ENCODE measurements around the gene PLA2G4E. TPM values are rescaled to one million over a fixed set of nuclear protein-coding genes. Genes with fewer than 3 reads are reported as not detected.
A peak's percentile ranks its signal among the peaks of the same experiment; 100 is the strongest.

The PLA2G4E gene
- total RNA-seq, 1 donor from 2014 or later: not detected

DNA sequence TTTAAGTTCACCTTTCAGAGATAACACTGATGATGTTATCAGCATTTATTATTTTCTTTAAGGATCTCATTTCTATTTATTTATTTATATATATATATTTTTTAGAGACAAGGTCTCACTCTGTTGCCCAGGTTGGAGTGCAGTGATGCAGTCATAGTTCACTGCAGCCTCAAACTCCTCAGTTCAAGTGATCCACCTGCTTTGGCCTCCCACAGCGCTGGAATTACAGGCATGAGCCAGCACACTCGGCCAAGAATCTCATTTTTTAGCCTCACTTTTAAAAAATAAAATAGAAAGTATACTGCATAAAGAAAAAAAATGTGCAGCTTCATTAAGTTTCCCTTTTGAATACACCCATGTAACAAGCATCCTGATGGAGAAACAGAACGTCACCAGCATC, 37.9 kb upstream of the PLA2G4E start:
- no peak for DNase-seq
- Histone ChIP-seq H3K9me3 (replicated peaks) (no peaks in the 10 kb centered on the region), H3K36me3 (no peaks in the 10 kb centered on the region), H3K4me3 (no peak overlapping the region), H3K27me3 (ENCODE audit: low read depth) (no peaks in the 10 kb centered on the region), H3K27ac (replicated peaks) (no peak overlapping the region), H3K4me1 (peaks cover 22% of the 10 kb centered on the region)
- TF ChIP-seq, protein P1, sequence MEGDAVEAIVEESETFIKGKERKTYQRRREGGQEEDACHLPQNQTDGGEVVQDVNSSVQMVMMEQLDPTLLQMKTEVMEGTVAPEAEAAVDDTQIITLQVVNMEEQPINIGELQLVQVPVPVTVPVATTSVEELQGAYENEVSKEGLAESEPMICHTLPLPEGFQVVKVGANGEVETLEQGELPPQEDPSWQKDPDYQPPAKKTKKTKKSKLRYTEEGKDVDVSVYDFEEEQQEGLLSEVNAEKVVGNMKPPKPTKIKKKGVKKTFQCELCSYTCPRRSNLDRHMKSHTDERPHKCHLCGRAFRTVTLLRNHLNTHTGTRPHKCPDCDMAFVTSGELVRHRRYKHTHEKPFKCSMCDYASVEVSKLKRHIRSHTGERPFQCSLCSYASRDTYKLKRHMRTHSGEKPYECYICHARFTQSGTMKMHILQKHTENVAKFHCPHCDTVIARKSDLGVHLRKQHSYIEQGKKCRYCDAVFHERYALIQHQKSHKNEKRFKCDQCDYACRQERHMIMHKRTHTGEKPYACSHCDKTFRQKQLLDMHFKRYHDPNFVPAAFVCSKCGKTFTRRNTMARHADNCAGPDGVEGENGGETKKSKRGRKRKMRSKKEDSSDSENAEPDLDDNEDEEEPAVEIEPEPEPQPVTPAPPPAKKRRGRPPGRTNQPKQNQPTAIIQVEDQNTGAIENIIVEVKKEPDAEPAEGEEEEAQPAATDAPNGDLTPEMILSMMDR (IDR thresholded peaks at IDR 0.05; ENCODE audit: borderline replicate concordance): no peak
- intact Hi-C loops (cut with micrococcal nuclease): no loop called here

DNA sequence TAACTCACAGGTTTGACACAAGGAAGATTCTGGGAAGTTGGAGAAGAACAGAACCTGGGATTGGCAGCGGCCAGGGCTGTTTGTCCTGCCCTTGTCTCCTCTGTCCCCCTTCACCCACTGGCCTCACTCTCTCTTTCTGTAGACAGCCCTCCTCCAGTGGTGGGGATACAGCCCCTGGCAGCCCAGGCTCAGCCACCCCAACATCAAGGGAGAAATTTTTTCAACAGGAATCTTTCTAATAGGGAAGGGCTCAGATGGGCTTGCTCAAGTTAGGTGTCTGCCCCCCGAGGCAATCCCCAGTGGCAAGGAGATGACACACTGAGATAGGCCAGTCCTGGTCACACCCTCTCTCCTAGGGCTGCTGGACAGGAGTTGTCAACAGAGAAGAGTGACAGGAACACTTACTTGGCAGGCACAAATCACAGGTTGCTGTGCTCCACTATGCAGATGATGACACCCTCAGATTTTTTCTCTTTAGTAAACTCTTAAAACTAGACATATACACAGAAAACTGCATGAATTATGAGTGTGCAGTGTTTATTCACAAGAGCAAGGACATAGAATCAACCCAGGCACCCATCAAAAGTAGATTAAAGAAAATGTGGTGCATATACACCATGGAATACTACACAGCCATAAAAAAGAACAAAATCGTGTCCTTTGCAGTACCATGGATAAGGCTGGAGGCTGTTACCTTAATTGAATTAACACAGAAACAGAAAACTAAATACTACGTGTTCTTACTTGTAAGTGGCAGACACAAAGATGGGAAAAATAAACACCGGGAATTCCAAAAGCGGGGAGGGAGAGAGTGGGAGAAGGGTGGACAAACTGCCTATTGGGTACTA, 37.2 kb upstream of the PLA2G4E start:
- intact Hi-C loops (cut with micrococcal nuclease): no loop called here

GRCh38 chr15:42056934-42057798, 36.3 kb upstream of the PLA2G4E start:
- TF ChIP-seq, protein P1 (IDR thresholded peaks at IDR 0.05; ENCODE audit: borderline replicate concordance): peak; percentile 80

More for the DNA sequence above, 37.2 kb upstream of the PLA2G4E start:
- no peaks in the 10 kb centered on the region for H3K36me3 ChIP-seq
- TF ChIP-seq, protein P1 (IDR thresholded peaks at IDR 0.05; ENCODE audit: borderline replicate concordance): no peak
- H3K9me3 ChIP-seq (replicated peaks): no peaks in the 10 kb centered on the region
- no peak overlapping the region for H3K4me3 ChIP-seq
- no peak for DNase-seq
- no peak overlapping the region for H3K27ac ChIP-seq (replicated peaks)
- H3K27me3 ChIP-seq (ENCODE audit: low read depth): no peaks in the 10 kb centered on the region
- H3K4me1 ChIP-seq: peaks cover 30% of the 10 kb centered on the region

DNA sequence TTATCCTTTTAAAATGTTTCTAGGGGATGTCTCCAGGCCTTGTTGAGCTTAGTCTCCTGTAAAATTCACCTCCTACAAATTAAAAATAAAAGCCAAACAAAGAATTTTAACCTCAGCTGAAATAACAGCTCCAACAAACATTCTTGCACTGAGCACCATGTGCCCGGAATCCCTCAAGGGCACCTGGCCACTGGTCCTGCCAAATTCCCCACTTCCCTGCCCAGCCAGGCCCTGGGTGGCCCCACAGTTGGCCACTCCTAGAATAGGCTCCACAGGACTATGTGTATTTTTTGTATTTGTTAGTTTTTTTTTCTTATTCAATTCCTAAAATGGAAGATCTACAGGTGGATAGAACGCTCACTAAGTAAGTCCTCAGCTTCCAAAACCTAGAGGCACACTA, 33.1 kb upstream of the PLA2G4E start:
- H3K27me3 ChIP-seq (ENCODE audit: low read depth): no peaks in the 10 kb centered on the region
- no peak overlapping the region for H3K4me3 ChIP-seq
- no peaks in the 10 kb centered on the region for H3K9me3 ChIP-seq (replicated peaks)
- DNase-seq: no peak
- intact Hi-C loops (cut with micrococcal nuclease): loop anchor here (5.0 kb wide), 1 partner anchor 62 kb away; no protein-coding TSS in a partner anchor
- H3K36me3 ChIP-seq: no peaks in the 10 kb centered on the region
- H3K27ac ChIP-seq (replicated peaks): peak overlapping the region; percentile 50
- TF ChIP-seq, protein P1 (IDR thresholded peaks at IDR 0.05; ENCODE audit: borderline replicate concordance): no peak
- peaks cover 47% of the 10 kb centered on the region for H3K4me1 ChIP-seq

More at GRCh38 chr15:42056934-42057798, 36.3 kb upstream of the PLA2G4E start:
- DNase-seq: peak; percentile 73
- intact Hi-C loops (cut with micrococcal nuclease): no loop called here
- Histone ChIP-seq H3K4me3 (peak overlapping the region; percentile 49), H3K27ac (replicated peaks) (no peak overlapping the region), H3K27me3 (ENCODE audit: low read depth) (no peaks in the 10 kb centered on the region), H3K4me1 (peaks cover 32% of the 10 kb centered on the region), H3K9me3 (replicated peaks) (no peaks in the 10 kb centered on the region), H3K36me3 (no peaks in the 10 kb centered on the region)

DNA sequence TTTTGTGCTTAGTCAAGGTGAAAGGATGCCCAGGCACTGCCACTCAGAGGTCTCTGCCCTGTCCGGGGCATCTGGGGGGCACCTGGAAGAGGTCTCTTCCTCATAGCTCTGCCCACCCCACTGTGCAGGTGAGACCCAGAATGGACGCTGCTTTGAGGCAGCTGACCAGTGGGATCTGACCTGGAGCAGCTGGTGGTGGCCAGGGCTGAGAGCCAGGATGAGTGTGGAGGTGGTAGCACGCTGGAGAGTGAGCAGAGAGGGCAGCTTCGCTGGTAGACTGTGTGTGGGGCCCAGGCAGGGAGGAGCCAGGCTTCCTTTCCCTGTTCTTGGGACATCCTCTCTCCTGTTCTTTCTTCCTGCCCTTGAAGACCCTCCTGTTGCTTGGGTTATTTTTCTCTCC, 32.2 kb upstream of the PLA2G4E start:
- no peak for DNase-seq
- Histone ChIP-seq H3K4me1 (peaks cover 47% of the 10 kb centered on the region), H3K27ac (replicated peaks) (no peak overlapping the region), H3K9me3 (replicated peaks) (no peaks in the 10 kb centered on the region), H3K27me3 (ENCODE audit: low read depth) (no peaks in the 10 kb centered on the region), H3K4me3 (no peak overlapping the region), H3K36me3 (no peaks in the 10 kb centered on the region)
- TF ChIP-seq, protein P1 (IDR thresholded peaks at IDR 0.05; ENCODE audit: borderline replicate concordance): no peak
- intact Hi-C loops (cut with micrococcal nuclease): loop anchor here (5.0 kb wide), 1 partner anchor 61 kb away; no protein-coding TSS in a partner anchor
